ENCODE measurements around the gene LENG1. TPM values are rescaled to one million over a fixed set of nuclear protein-coding genes. Genes with fewer than 3 reads are reported as not detected.

LENG1 gene
- total and polyA plus RNA-seq, 9 of the 15 experiments (the other 6 are each of a cell fraction or from before 2014, with no cell fraction given) = 0.30 to 10.5 (median 4.7) TPM

GRCh38 chr19:54137699-54138488 lies 21.6 kb downstream of the LENG1 start, which contains the start of gene CNOT3 (continued):
- TF ChIP-seq, protein P1, sequence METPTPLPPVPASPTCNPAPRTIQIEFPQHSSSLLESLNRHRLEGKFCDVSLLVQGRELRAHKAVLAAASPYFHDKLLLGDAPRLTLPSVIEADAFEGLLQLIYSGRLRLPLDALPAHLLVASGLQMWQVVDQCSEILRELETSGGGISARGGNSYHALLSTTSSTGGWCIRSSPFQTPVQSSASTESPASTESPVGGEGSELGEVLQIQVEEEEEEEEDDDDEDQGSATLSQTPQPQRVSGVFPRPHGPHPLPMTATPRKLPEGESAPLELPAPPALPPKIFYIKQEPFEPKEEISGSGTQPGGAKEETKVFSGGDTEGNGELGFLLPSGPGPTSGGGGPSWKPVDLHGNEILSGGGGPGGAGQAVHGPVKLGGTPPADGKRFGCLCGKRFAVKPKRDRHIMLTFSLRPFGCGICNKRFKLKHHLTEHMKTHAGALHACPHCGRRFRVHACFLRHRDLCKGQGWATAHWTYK (CRISPR knock-in tag; IDR thresholded peaks at IDR 0.05) = no peak
- no peak for TF ChIP-seq PHB2 (IDR thresholded peaks at IDR 0.05; ENCODE audit: low read depth)
- TF ChIP-seq, protein P2, sequence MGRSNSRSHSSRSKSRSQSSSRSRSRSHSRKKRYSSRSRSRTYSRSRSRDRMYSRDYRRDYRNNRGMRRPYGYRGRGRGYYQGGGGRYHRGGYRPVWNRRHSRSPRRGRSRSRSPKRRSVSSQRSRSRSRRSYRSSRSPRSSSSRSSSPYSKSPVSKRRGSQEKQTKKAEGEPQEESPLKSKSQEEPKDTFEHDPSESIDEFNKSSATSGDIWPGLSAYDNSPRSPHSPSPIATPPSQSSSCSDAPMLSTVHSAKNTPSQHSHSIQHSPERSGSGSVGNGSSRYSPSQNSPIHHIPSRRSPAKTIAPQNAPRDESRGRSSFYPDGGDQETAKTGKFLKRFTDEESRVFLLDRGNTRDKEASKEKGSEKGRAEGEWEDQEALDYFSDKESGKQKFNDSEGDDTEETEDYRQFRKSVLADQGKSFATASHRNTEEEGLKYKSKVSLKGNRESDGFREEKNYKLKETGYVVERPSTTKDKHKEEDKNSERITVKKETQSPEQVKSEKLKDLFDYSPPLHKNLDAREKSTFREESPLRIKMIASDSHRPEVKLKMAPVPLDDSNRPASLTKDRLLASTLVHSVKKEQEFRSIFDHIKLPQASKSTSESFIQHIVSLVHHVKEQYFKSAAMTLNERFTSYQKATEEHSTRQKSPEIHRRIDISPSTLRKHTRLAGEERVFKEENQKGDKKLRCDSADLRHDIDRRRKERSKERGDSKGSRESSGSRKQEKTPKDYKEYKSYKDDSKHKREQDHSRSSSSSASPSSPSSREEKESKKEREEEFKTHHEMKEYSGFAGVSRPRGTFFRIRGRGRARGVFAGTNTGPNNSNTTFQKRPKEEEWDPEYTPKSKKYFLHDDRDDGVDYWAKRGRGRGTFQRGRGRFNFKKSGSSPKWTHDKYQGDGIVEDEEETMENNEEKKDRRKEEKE (IDR thresholded peaks at IDR 0.05; ENCODE audit: borderline replicate concordance in 1 of 2, control insufficient read depth in 1 of 2, low read depth in 2 of 2, low read length in 1 of 2) = no peak
- no peak for TF ChIP-seq SMAD4 (CRISPR knock-in tag; conservative IDR thresholded peaks at IDR 0.05)
- TF ChIP-seq L3MBTL2 (IDR thresholded peaks at IDR 0.05) = peak; percentile 85
- no peak for TF ChIP-seq NCOA1 (IDR thresholded peaks at IDR 0.05; ENCODE audit: low read depth)
- TF ChIP-seq ZNF785 (CRISPR knock-in tag; IDR thresholded peaks at IDR 0.05) = no peak
- TF ChIP-seq CTCF (IDR thresholded peaks at IDR 0.05 in 2 of 3, conservative IDR thresholded peaks at IDR 0.05 in 1 of 3; ENCODE audit: insufficient read depth in 2 of 3, low read depth in 1 of 3, low read length in 3 of 3) = no peak
- no peak for TF ChIP-seq COPS2 (conservative IDR thresholded peaks at IDR 0.05)
- TF ChIP-seq, protein P3, sequence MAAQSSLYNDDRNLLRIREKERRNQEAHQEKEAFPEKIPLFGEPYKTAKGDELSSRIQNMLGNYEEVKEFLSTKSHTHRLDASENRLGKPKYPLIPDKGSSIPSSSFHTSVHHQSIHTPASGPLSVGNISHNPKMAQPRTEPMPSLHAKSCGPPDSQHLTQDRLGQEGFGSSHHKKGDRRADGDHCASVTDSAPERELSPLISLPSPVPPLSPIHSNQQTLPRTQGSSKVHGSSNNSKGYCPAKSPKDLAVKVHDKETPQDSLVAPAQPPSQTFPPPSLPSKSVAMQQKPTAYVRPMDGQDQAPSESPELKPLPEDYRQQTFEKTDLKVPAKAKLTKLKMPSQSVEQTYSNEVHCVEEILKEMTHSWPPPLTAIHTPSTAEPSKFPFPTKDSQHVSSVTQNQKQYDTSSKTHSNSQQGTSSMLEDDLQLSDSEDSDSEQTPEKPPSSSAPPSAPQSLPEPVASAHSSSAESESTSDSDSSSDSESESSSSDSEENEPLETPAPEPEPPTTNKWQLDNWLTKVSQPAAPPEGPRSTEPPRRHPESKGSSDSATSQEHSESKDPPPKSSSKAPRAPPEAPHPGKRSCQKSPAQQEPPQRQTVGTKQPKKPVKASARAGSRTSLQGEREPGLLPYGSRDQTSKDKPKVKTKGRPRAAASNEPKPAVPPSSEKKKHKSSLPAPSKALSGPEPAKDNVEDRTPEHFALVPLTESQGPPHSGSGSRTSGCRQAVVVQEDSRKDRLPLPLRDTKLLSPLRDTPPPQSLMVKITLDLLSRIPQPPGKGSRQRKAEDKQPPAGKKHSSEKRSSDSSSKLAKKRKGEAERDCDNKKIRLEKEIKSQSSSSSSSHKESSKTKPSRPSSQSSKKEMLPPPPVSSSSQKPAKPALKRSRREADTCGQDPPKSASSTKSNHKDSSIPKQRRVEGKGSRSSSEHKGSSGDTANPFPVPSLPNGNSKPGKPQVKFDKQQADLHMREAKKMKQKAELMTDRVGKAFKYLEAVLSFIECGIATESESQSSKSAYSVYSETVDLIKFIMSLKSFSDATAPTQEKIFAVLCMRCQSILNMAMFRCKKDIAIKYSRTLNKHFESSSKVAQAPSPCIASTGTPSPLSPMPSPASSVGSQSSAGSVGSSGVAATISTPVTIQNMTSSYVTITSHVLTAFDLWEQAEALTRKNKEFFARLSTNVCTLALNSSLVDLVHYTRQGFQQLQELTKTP (IDR thresholded peaks at IDR 0.05; ENCODE audit: low read depth in 1 of 2, partially characterized antibody in 2 of 2) = no peak
- no peak for TF ChIP-seq IFI16 (CRISPR knock-in tag; IDR thresholded peaks at IDR 0.05)
- TF ChIP-seq, protein P4, sequence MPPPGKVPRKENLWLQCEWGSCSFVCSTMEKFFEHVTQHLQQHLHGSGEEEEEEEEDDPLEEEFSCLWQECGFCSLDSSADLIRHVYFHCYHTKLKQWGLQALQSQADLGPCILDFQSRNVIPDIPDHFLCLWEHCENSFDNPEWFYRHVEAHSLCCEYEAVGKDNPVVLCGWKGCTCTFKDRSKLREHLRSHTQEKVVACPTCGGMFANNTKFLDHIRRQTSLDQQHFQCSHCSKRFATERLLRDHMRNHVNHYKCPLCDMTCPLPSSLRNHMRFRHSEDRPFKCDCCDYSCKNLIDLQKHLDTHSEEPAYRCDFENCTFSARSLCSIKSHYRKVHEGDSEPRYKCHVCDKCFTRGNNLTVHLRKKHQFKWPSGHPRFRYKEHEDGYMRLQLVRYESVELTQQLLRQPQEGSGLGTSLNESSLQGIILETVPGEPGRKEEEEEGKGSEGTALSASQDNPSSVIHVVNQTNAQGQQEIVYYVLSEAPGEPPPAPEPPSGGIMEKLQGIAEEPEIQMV (tag; conservative IDR thresholded peaks at IDR 0.05; ENCODE audit: low read depth) = no peak
- TF ChIP-seq NONO (IDR thresholded peaks at IDR 0.05; ENCODE audit: low read depth in 2 of 2, low read length in 1 of 2) = peak in 1 of 2 experiments; percentile 49; a peak in 2 of 4 replicates
- TF ChIP-seq KLF10 (CRISPR knock-in tag; IDR thresholded peaks at IDR 0.05) = no peak

Data from K562 (cell line).